ENCODE measurements around the gene CYP27B1. TPM values are rescaled to one million over a fixed set of nuclear protein-coding genes. Genes with fewer than 3 reads are reported as not detected.

Gene CYP27B1
- total RNA-seq, 1 experiment from 2014 or later: 11.6 TPM

- ATAC-seq (no peak), DNase-seq (ENCODE audit: low read depth, low spot score) (no peak)
- H3K36me3 ChIP-seq (ENCODE audit: control insufficient read depth in 1 of 2, insufficient read depth in 2 of 2, low read length in 2 of 2): peaks cover 3 to 15% of the 10 kb centered on the region in 2 experiments; a peak in 3 of 4 replicates
- intact Hi-C loops (cut with micrococcal nuclease): no loop called here
- BruUV-seq (replicated peaks): no TSS peak
- CTCF ChIA-PET: interaction anchor here (1.1 kb wide), 1 partner anchor 9 kb away, joined by 3 read pairs; no protein-coding TSS in a partner anchor
- no peaks in the 10 kb centered on the region for H3K9me2 ChIP-seq (ENCODE audit: insufficient read depth)
- RAD21 ChIA-PET (ENCODE audit: low non-redundant PET in 1 of 2, low total read pairs in 2 of 2, uncharacterized antibody in 2 of 2, unreplicated experiment in 2 of 2): no interaction called here
- H2AFZ ChIP-seq (ENCODE audit: low read depth, low read length, poor library complexity, severe bottlenecking): no peak overlapping the region
- H3K9me3 ChIP-seq (ENCODE audit: control insufficient read depth in 1 of 2, insufficient read depth in 1 of 2, low read depth in 1 of 2, low read length in 2 of 2): no peaks in the 10 kb centered on the region
- TF ChIP-seq SIN3A (IDR thresholded peaks at IDR 0.05; ENCODE audit: low read depth) (no peak), SRF (IDR thresholded peaks at IDR 0.05; ENCODE audit: low read depth) (no peak), ZFX (IDR thresholded peaks at IDR 0.05) (no peak), CTCF (IDR thresholded peaks at IDR 0.05 in 2 of 3, conservative IDR thresholded peaks at IDR 0.05 in 1 of 3; ENCODE audit: borderline replicate concordance in 1 of 3, insufficient read depth in 1 of 3, low read depth in 2 of 3, low read length in 2 of 3) (no peak), TCF7L2 (IDR thresholded peaks at IDR 0.05; ENCODE audit: borderline replicate concordance, extremely low read depth, insufficient read depth, insufficient read length) (no peak), MAX (IDR thresholded peaks at IDR 0.05) (no peak), RAD21 (IDR thresholded peaks at IDR 0.05; ENCODE audit: low read depth) (no peak)
- H3K4me3 ChIP-seq (replicated peaks in 1 of 2; ENCODE audit: low read depth in 1 of 2, low read length in 2 of 2): no peak overlapping the region
- H3K27ac ChIP-seq (ENCODE audit: low read depth, low read length): no peak overlapping the region
- H3K9ac ChIP-seq (ENCODE audit: low read length): no peak overlapping the region
- no peaks in the 10 kb centered on the region for H3K27me3 ChIP-seq (ENCODE audit: insufficient read depth, low read length)
- POLR2A ChIA-PET: no interaction called here
- no peaks in the 10 kb centered on the region for H3K79me2 ChIP-seq (ENCODE audit: insufficient read depth, low read length)
- no peak overlapping the region for H3K4me2 ChIP-seq (ENCODE audit: low read length)
- H4K20me1 ChIP-seq (ENCODE audit: insufficient read depth): no peaks in the 10 kb centered on the region
- no peaks in the 10 kb centered on the region for H3K4me1 ChIP-seq (ENCODE audit: control insufficient read depth in 1 of 2, insufficient read depth in 2 of 2, low read length in 2 of 2)
Measured at GRCh38 chr12:57719777-57720605, 46.9 kb downstream of the CYP27B1 start.

Data from HCT116 (cell line).